Ureter (tissue), 1 donor: ENCODE measurements around the gene RB1. TPM values are rescaled to one million over a fixed set of nuclear protein-coding genes. Genes with fewer than 3 reads are reported as not detected.

ENCODE experiments used
- total RNA-seq: library from RNA; stranded (reverse); gene quantifications from one replicate; pipeline ENCODE4 v1.2.4, GENCODE V29; 2023
- donor health status: DM: yes; HTN: yes; CAD: no.

The RB1 gene
- total RNA-seq, 1 donor from 2014 or later = 34.8 TPM

Other genes with a start within 250 kb of the RB1 start
- 61.5 TPM for gene MED4, start 208.6 kb upstream of the RB1 start, total RNA-seq
- gene ITM2B, start 70.5 kb upstream of the RB1 start, total RNA-seq = 682 TPM
- gene LPAR6, start 109.4 kb downstream of the RB1 start, total RNA-seq = 38.4 TPM
- gene RCBTB2, start 229.3 kb downstream of the RB1 start, total RNA-seq = 11.5 TPM